ENCODE results near the gene PZP. TPM values are rescaled to one million over a fixed set of nuclear protein-coding genes. Genes with fewer than 3 reads are reported as not detected.

PZP gene
- not detected in 5 replicates for total RNA-seq (2022; extraction: Qiagen RNA extraction; ENCODE audit: low read depth)

DNA sequence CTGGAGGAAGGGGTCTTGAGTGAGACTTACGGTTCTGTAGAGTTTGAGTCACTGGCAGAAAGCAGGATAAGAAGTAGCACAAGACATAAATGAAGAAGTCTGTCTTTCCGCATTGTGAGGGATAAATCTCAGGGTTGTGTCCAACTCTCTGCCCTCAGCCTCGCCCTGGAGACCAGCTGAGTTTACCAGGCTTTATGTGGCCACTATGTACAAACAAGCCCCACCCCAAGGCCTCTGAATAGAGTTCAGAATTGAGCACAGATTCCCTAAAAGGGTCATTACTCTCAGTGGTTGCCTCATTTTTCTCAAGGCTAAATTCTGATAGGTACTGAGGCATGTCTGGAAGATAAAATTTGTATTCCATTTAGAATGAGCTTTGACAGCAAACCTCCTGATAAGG is at the start of gene PZP:
TSS of gene PZP (minus strand) at position 167 of the 400 bp plus-strand sequence. CDS start at position 113, 54 bp downstream.

DNA sequence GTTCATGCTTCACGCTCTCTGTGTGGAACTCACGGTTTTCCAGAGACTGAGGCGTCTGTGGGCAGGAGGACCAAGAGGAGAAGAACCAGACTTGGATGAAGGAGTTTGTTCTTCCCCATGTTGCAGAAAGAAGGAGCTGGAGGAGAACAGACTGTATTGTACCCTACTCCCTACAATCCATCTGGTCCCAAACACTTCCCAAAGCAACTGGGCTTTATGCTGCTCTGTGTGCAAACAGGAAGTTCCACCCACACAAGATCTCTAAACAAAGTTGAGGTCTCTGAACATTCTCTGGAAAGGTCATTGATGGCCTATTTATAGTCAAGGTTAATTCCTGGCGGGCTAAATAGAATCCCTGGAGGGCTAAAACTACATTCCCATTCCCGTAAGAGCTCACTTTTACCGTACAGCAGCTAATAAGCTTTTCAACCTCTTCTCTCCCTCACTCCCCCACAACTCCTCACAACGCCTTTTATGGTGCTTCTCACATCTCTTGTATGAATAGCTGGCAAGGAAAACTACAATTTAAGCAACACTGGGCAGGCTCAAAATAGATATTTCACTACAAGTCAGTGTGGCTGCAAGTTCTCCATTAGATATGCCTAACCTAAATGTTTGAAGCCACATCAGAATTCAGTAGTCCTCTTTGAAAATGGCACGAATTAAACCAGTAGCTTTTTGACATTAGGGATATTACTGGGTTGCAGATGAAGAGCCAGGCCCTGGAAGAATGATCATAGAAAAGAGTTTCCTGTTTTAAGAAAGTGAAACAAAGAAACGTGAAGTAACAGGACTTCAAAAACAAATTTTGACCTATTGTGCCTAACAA is 92.2 kb downstream of the PZP start, which contains the start of gene A2M:
TSS of gene A2M (minus strand) at position 189 of the 829 bp plus-strand sequence. CDS start at position 119, 70 bp downstream.

Other genes starting within 250 kb of the PZP start
- gene KLRG1, start 218.8 kb downstream of the PZP start, total RNA-seq (2022; extraction: Qiagen RNA extraction; ENCODE audit: low read depth): 0.97 to 2.4 TPM (median 1.6 TPM) in 5 replicates
- gene A2M, start 92.5 kb downstream of the PZP start, total RNA-seq (2022; extraction: Qiagen RNA extraction; ENCODE audit: low read depth): not detected in 5 replicates